Thymus (tissue), 14 donors: ENCODE measurements around the gene HPS5. TPM values are rescaled to one million over a fixed set of nuclear protein-coding genes. Genes with fewer than 3 reads are reported as not detected.

Experiments
- DNase-seq, 9 donors: peaks; one replicate each; pipeline ENCODE4 v3.0.0-alpha.2; 2013; ENCODE audit warnings: low spot score in 9 of 9, low read depth in 6 of 9, missing footprints in 1 of 9
- H3K27ac ChIP-seq, 2 donors: one replicate each; pipeline ENCODE4 v1.5.1; 2013; ENCODE audit warnings: control low read depth in 1 of 2, low read depth in 1 of 2, low read length in 1 of 2, mild to moderate bottlenecking in 1 of 2, moderate library complexity in 1 of 2
- H3K27me3 ChIP-seq, 2 donors: one replicate each; pipeline ENCODE4 v1.5.1; 2013; ENCODE audit warnings: low read length in 1 of 2; ENCODE audit not compliant: control insufficient read depth in 2 of 2, insufficient read depth in 1 of 2
- H3K36me3 ChIP-seq, 2 donors: one replicate each; pipeline ENCODE4 v1.5.1; 2013; ENCODE audit warnings: low read length in 1 of 2, mild to moderate bottlenecking in 1 of 2, moderate library complexity in 1 of 2; ENCODE audit not compliant: control insufficient read depth in 2 of 2, insufficient read depth in 2 of 2
- H3K4me1 ChIP-seq, 2 donors: one replicate each; pipeline ENCODE4 v1.5.1; 2013; ENCODE audit warnings: low read length in 2 of 2; ENCODE audit not compliant: control insufficient read depth in 2 of 2, insufficient read depth in 2 of 2
- H3K4me3 ChIP-seq, 2 donors: one replicate each; pipeline ENCODE4 v1.5.1; 2013; ENCODE audit warnings: low read length in 2 of 2, control low read depth in 1 of 2, mild to moderate bottlenecking in 1 of 2
- H3K9me3 ChIP-seq, 2 donors: one replicate each; pipeline ENCODE4 v1.5.1; 2013; ENCODE audit warnings: low read length in 1 of 2, mild to moderate bottlenecking in 1 of 2; ENCODE audit not compliant: control insufficient read depth in 2 of 2, insufficient read depth in 1 of 2
- WGBS: extraction: QIAGEN DNeasy Blood & Tissue Kit; methylation state at CpG from one replicate; pipeline ENCODE4 v1.1.7; 2013; 5-methylcytosine and 5-hydroxymethylcytosine counted together
- long read RNA-seq, 10 donors: transcript quantifications; one replicate each; lab custom pipeline, GENCODE V29; 2026
- polyA plus RNA-seq: library from polyadenylated mRNA; stranded (reverse); fragments of 200-250 nt; gene quantifications from one replicate; pipeline ENCODE4 v1.2.3, GENCODE V29; 2013
- total RNA-seq: library from RNA; stranded (reverse); fragments of 120-200 nt; gene quantifications from one replicate; pipeline ENCODE4 v1.2.4, GENCODE V29; 2013
- donor health status: healthy.

HPS5 gene, protein sequence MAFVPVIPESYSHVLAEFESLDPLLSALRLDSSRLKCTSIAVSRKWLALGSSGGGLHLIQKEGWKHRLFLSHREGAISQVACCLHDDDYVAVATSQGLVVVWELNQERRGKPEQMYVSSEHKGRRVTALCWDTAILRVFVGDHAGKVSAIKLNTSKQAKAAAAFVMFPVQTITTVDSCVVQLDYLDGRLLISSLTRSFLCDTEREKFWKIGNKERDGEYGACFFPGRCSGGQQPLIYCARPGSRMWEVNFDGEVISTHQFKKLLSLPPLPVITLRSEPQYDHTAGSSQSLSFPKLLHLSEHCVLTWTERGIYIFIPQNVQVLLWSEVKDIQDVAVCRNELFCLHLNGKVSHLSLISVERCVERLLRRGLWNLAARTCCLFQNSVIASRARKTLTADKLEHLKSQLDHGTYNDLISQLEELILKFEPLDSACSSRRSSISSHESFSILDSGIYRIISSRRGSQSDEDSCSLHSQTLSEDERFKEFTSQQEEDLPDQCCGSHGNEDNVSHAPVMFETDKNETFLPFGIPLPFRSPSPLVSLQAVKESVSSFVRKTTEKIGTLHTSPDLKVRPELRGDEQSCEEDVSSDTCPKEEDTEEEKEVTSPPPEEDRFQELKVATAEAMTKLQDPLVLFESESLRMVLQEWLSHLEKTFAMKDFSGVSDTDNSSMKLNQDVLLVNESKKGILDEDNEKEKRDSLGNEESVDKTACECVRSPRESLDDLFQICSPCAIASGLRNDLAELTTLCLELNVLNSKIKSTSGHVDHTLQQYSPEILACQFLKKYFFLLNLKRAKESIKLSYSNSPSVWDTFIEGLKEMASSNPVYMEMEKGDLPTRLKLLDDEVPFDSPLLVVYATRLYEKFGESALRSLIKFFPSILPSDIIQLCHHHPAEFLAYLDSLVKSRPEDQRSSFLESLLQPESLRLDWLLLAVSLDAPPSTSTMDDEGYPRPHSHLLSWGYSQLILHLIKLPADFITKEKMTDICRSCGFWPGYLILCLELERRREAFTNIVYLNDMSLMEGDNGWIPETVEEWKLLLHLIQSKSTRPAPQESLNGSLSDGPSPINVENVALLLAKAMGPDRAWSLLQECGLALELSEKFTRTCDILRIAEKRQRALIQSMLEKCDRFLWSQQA
- total RNA-seq (29.7 TPM), polyA plus RNA-seq (20.2 TPM)
- long read RNA-seq, donor 1, result 0 reads
- long read RNA-seq, donor 2, result 0 reads
- long read RNA-seq, donor 3, full-length matches to known transcripts, result 1 of 1 reads
- long read RNA-seq, donor 3, partial matches to known transcripts, result 0 of 1 reads
- long read RNA-seq, donor 3, other reads (novel, unspliced or antisense), result 0 of 1 reads
- long read RNA-seq, donor 4, full-length matches to known transcripts, result 1 of 1 reads
- long read RNA-seq, donor 4, partial matches to known transcripts, result 0 of 1 reads
- long read RNA-seq, donor 4, other reads (novel, unspliced or antisense), result 0 of 1 reads
- long read RNA-seq, donor 5, full-length matches to known transcripts, result 1 of 13 reads
- long read RNA-seq, donor 5, partial matches to known transcripts, result 12 of 13 reads
- long read RNA-seq, donor 5, other reads (novel, unspliced or antisense), result 0 of 13 reads
- long read RNA-seq, donor 6, result 0 reads
- long read RNA-seq, donor 7, result 0 reads
- long read RNA-seq, donor 8, result 0 reads
- long read RNA-seq, donor 9, full-length matches to known transcripts, result 1 of 1 reads
- long read RNA-seq, donor 9, partial matches to known transcripts, result 0 of 1 reads
- long read RNA-seq, donor 9, other reads (novel, unspliced or antisense), result 0 of 1 reads
- long read RNA-seq, donor 10, full-length matches to known transcripts, result 1 of 1 reads
- long read RNA-seq, donor 10, partial matches to known transcripts, result 0 of 1 reads
- long read RNA-seq, donor 10, other reads (novel, unspliced or antisense), result 0 of 1 reads

DNA sequence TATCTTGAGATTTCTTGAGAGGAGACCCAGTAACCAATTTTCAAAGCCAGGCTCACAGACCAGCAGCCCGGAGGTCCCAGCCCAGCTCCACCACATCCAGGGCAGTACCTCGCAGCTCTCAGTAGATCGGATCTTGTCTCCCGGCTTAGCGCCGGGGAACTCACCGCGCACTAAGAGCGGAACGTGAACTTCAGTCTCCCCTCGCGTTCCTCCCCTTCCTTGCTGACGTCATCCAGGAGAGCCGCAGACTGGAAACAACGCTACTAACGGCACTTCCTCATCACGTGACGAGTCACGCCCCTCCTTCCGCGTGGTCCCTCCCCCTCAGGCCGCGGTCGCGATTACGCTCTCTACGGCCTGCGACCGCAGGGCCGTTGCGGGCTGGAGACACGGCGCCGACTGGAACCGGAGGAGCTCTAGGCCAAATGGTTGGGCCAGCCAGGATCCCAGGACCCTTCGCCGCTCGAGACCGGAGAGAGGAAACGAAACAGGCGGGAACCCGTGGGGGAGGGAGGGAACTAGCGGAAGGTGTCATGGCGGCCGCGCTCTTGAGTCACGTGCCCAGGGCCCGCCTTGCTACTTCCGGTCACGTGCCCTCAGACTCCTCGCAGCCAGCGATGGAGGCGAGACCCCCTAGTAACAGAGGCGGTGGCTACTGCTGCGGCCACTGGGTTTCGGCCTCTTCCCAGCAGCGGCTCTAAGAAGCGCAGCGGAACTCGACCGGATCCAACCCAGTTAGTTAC is at the start of gene HPS5, which contains the start of gene GTF2H1:
Gene HPS5 (minus strand): TSS at position 172 of the 743 bp plus-strand sequence. CDS start 4,282 bp downstream, outside the sequence.
Gene GTF2H1 (plus strand): TSS at position 599 of the 743 bp plus-strand sequence. CDS start 10,508 bp downstream, outside the sequence.
- DNase-seq, result peak; percentile 96 to 99 (median 98)
- Histone ChIP-seq H3K27ac (peak within 1 kb of the TSS; percentile 92 to 98), H3K4me3 (peak within 1 kb of the TSS; percentile 71 to 80), H3K9me3 (no peaks in the 10 kb centered on the region), H3K27me3 (no peaks in the 10 kb centered on the region), H3K36me3 (peaks cover 0 to 6% of the 10 kb centered on the region in 2 donors), H3K4me1 (peaks cover 13 to 17% of the 10 kb centered on the region in 2 donors)
- WGBS, result under 1% methylated on average over 61 of the region's 61 CpGs

DNA sequence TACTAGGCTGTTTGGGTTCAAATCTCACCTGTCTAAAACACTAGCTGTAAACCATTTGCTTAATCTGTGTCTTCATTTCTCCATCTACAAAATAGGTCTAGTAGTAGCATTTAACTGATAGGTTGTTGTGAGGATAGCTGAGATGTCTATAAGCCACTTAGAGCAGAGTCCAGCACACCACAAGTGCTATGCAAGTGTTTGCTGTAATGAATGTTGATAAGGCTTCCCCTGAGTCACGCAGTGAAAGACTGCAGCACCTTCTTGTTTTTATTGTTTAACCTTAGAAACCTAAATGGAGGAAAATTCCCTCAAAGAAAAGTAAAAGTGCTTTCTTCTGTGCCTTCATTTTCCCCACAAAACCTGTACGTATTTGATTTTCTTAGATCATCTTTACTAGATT is 49.3 kb upstream of the HPS5 start:
- WGBS, result 98% methylated on average over 2 of the region's 2 CpGs
- no peak overlapping the region for H3K4me3 ChIP-seq
- peaks cover 0 to 14% of the 10 kb centered on the region in 2 donors for H3K36me3 ChIP-seq
- DNase-seq, result no peak
- no peaks in the 10 kb centered on the region for H3K4me1 ChIP-seq
- H3K27ac ChIP-seq, result no peak overlapping the region
- H3K27me3 ChIP-seq, result no peaks in the 10 kb centered on the region
- no peaks in the 10 kb centered on the region for H3K9me3 ChIP-seq

DNA sequence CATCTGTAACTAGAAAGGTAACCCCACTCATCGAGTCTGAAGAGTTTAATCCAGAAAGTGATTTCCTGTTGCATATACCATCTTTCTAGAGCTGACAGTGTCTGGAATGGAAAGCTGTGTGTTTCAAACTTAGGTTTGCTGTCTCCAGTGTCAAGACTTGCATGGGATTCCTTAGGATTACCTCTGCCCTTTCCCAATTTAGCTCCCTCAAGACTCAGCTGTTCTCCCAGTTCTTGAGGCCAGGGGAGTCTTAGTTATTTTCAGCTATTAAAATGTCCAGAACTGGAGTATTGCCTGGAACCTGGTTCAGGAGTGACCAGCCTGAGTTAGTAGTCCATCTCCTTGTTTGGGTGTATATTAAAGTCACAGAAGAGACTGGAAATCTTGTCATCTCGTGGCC is 47.5 kb upstream of the HPS5 start:
- no peak overlapping the region for H3K27ac ChIP-seq
- DNase-seq, result no peak
- no peaks in the 10 kb centered on the region for H3K4me1 ChIP-seq
- no peaks in the 10 kb centered on the region for H3K9me3 ChIP-seq
- H3K36me3 ChIP-seq, result peaks cover 12 to 32% of the 10 kb centered on the region in 2 donors
- no peak overlapping the region for H3K4me3 ChIP-seq
- WGBS, result 84% methylated on average over 2 of the region's 2 CpGs
- H3K27me3 ChIP-seq, result no peaks in the 10 kb centered on the region

DNA sequence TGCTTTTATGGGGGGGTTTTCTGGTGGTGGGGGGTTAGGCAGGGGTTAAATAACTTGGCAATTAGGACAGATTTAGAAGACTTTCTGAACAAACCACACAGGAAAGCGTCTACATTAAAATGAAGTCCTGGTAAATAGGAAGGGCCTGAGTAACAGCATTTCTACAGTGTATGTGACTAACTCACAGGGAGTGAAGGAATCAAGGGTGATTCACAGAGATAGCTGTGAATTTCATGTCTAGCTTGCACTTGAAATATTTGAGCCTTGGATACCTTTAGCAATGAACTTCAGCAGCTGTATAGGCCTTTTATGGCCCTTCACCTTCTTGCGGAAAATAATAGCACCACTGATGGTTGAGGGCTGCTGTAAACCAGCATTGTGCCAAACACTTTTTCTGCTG is 46.3 kb upstream of the HPS5 start:
- no peaks in the 10 kb centered on the region for H3K27me3 ChIP-seq
- H3K36me3 ChIP-seq, result peaks cover 21 to 40% of the 10 kb centered on the region in 2 donors
- no peak overlapping the region for H3K4me3 ChIP-seq
- H3K4me1 ChIP-seq, result no peaks in the 10 kb centered on the region
- no peak overlapping the region for H3K27ac ChIP-seq
- DNase-seq, result no peak
- WGBS, result 79% methylated on average over 2 of the region's 2 CpGs
- H3K9me3 ChIP-seq, result no peaks in the 10 kb centered on the region

DNA sequence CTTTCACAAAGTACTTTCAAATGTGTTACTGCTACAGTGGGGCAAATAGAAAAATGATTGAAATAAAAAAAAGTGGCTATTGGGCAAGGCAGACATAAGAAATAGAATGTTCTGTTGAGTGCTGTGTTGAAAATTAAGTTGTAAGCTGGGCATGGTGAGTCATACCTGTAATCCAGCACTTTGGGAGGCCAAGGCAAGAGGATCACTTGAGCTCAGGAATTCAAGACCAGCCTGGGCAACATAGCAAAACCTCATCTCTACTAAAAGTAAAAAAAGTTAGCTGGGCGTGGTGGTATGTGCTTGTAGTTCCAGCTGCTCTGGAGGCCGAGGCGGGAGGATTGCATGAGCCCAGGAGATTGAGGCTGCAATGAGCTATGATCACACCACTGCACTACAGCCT is 45.5 kb upstream of the HPS5 start:
- Histone ChIP-seq H3K27me3 (no peaks in the 10 kb centered on the region), H3K4me3 (no peak overlapping the region), H3K27ac (no peak overlapping the region), H3K36me3 (peaks cover 26 to 45% of the 10 kb centered on the region in 2 donors), H3K9me3 (no peaks in the 10 kb centered on the region), H3K4me1 (no peaks in the 10 kb centered on the region)
- 97% methylated on average over 3 of the region's 3 CpGs for WGBS
- DNase-seq, result no peak

DNA sequence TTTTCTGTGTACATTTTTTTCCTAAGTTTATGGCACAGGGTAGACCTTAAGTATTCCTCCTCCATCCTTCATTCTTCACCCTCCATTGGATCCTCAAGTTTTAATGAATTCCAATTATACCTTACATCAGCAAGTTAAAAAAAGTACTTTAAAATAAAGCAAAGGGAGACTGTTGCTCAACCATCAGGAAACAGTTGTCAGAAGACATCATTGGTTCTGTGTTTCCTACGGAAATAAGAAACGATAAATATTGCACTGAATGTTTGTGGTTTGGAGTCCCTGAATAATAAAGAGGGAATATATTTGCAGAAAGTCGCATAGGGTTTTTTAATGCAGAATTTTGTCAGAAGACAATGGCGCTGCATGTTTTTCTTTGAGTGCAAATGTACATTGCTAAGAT is 44.3 kb upstream of the HPS5 start:
- Histone ChIP-seq H3K27me3 (no peaks in the 10 kb centered on the region), H3K4me1 (no peaks in the 10 kb centered on the region), H3K27ac (no peak overlapping the region), H3K9me3 (no peaks in the 10 kb centered on the region), H3K36me3 (peaks cover 35 to 54% of the 10 kb centered on the region in 2 donors), H3K4me3 (no peak overlapping the region)
- DNase-seq, result no peak
- WGBS, result 34% methylated on average over 4 of the region's 4 CpGs

DNA sequence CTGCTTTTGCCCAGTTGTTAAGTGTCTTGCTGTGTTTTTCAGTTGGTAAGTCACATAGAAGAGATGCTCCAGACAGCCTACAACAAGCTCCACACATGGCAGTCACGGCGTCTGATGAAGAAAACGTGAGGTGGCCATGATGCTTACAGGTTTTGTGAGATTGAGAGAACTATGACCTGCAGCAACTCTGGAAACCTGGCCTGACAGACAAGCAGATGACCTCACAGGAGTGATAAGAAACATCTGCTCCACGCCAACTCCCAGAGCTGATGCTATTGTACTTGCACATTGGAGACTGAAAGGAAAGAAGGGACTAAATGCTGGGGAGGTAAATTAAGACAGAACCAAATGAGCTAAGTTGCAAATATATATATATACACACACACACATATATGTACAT is 43.8 kb upstream of the HPS5 start:
- 95% methylated on average over 4 of the region's 4 CpGs for WGBS
- Histone ChIP-seq H3K4me3 (no peak overlapping the region), H3K27me3 (no peaks in the 10 kb centered on the region), H3K4me1 (no peaks in the 10 kb centered on the region), H3K27ac (no peak overlapping the region), H3K36me3 (peaks cover 39 to 59% of the 10 kb centered on the region in 2 donors), H3K9me3 (no peaks in the 10 kb centered on the region)
- no peak for DNase-seq
